HG03060 (cell line): ENCODE measurements around the gene YBX2.

Experiments used
- ATAC-seq: cut with Tn5 transposase; IDR thresholded peaks from one replicate; pipeline ENCODE4 v1.9.1; 2021; ENCODE audit warnings: low read depth, moderate number of reproducible peaks; ENCODE audit not compliant: unreplicated experiment

Gene YBX2

GRCh38 chr17:7306911-7307685 is 12.7 kb upstream of the YBX2 start, which contains the start of gene EIF5A:
EIF5A (plus strand) TSS chr17:7307628; CDS start chr17:7309636, 2,008 bp downstream.
- peak; percentile 48 for ATAC-seq

- ATAC-seq: no peak
These were observed 9.7 kb upstream of the YBX2 start for GRCh38 chr17:7304179-7304578.

GRCh38 chr17:7296189-7296861 is 1.9 kb upstream of the YBX2 start:
- no peak for ATAC-seq

- no peak for ATAC-seq
These were observed 1.1 kb upstream of the YBX2 start for GRCh38 chr17:7295230-7296180.

GRCh38 chr17:7293816-7294613 is 424 bp downstream of the YBX2 start:
- no peak for ATAC-seq

GRCh38 chr17:7293159-7293558 is 1.3 kb downstream of the YBX2 start:
- no peak for ATAC-seq

GRCh38 chr17:7292729-7293128 is 1.7 kb downstream of the YBX2 start:
- ATAC-seq: no peak

- ATAC-seq: no peak
These were observed 2.2 kb downstream of the YBX2 start for GRCh38 chr17:7292194-7292593.

GRCh38 chr17:7290685-7291084 is 3.8 kb downstream of the YBX2 start:
- no peak for ATAC-seq

- no peak for ATAC-seq
These were observed 4.3 kb downstream of the YBX2 start for GRCh38 chr17:7290166-7290565.

GRCh38 chr17:7289256-7290032 is 5.0 kb downstream of the YBX2 start:
- ATAC-seq: no peak

GRCh38 chr17:7285679-7286078 is 8.8 kb downstream of the YBX2 start:
- no peak for ATAC-seq

- ATAC-seq: no peak
These were observed 9.5 kb downstream of the YBX2 start for GRCh38 chr17:7284911-7285310.

GRCh38 chr17:7283471-7284216 is 10.8 kb downstream of the YBX2 start:
- ATAC-seq: no peak

- ATAC-seq: no peak
These were observed 11.6 kb downstream of the YBX2 start for GRCh38 chr17:7282752-7283321.

GRCh38 chr17:7281953-7282751 is 12.3 kb downstream of the YBX2 start:
- no peak for ATAC-seq
